PFSK-1 (cell line): Measurements from ENCODE around the gene ADSL.

Experiments
- FOXP2 ChIP-seq: optimal IDR thresholded peaks from 2 replicates; pipeline ENCODE3; 2011; ENCODE audit warnings: borderline replicate concordance, control low read depth, inconsistent platforms; ENCODE audit not compliant: insufficient read depth; ENCODE audit errors: extremely low read length, extremely low read depth
- POLR2AphosphoS5 ChIP-seq: IDR thresholded peaks from 2 replicates; pipeline ENCODE4 v1.6.1; 2012; ENCODE audit warnings: low read depth, mild to moderate bottlenecking, control low read depth, low read length, moderate library complexity
- REST ChIP-seq, 2 experiments: IDR thresholded peaks; 2 replicates each; pipeline versions ENCODE4 v1.6.1 to v1.8.0; 2011 to 2012; ENCODE audit warnings: low read depth in 2 of 2, low read length in 2 of 2, control low read depth in 1 of 2, inconsistent platforms in 1 of 2, mild to moderate bottlenecking in 1 of 2, moderate library complexity in 1 of 2; ENCODE audit not compliant: insufficient read depth in 1 of 2
- SIN3A ChIP-seq: IDR thresholded peaks from 2 replicates; pipeline ENCODE4 v1.6.1; 2012; ENCODE audit warnings: mild to moderate bottlenecking, low read length, moderate library complexity, borderline replicate concordance; ENCODE audit not compliant: insufficient read depth
- TAF1 ChIP-seq: IDR thresholded peaks from 2 replicates; pipeline ENCODE4 v1.6.1; 2012; ENCODE audit warnings: low read length, control low read depth, borderline replicate concordance; ENCODE audit not compliant: insufficient read depth

GRCh38 chr22:40312050-40312449, 34.2 kb upstream of the ADSL start:
- TF ChIP-seq POLR2AphosphoS5: no peak
- TF ChIP-seq REST (IDR thresholded peaks at IDR 0.05; ENCODE audit: insufficient read depth in 1 of 2, low read depth in 2 of 2, low read length in 2 of 2): no peak
- TF ChIP-seq TAF1: no peak
- no peak for TF ChIP-seq SIN3A
- no peak for TF ChIP-seq FOXP2
